GM21619 (cell line): ENCODE results near the gene PGGHG.

Source experiments
- ATAC-seq: cut with Tn5 transposase; IDR thresholded peaks from one replicate; pipeline ENCODE4 v1.9.1; 2021; ENCODE audit not compliant: unreplicated experiment

PGGHG gene

GRCh38 chr11:269146-269890, 19.6 kb upstream of the PGGHG start:
- peak; percentile 69 for ATAC-seq

GRCh38 chr11:270451-271318, 18.2 kb upstream of the PGGHG start:
- no peak for ATAC-seq

- no peak for ATAC-seq
Measured at GRCh38 chr11:271319-271715, 17.6 kb upstream of the PGGHG start.

- no peak for ATAC-seq
Measured at GRCh38 chr11:272195-272930, 16.6 kb upstream of the PGGHG start.

- ATAC-seq = no peak
Measured at GRCh38 chr11:272931-273198, 16.1 kb upstream of the PGGHG start.

GRCh38 chr11:276219-276618, 12.7 kb upstream of the PGGHG start:
- ATAC-seq = no peak

GRCh38 chr11:278001-278951, 10.7 kb upstream of the PGGHG start, which contains the start of gene NLRP6:
TSS of gene NLRP6 (plus strand) at chr11:278407. CDS start at chr11:278570, 163 bp downstream.
- no peak for ATAC-seq

GRCh38 chr11:279040-279965, 9.6 kb upstream of the PGGHG start:
- ATAC-seq = no peak

- no peak for ATAC-seq
Measured at GRCh38 chr11:279966-280705, 8.8 kb upstream of the PGGHG start.

GRCh38 chr11:280706-281485, 8.0 kb upstream of the PGGHG start:
- no peak for ATAC-seq

GRCh38 chr11:281486-282161, 7.3 kb upstream of the PGGHG start:
- ATAC-seq = no peak

GRCh38 chr11:282171-282570, 6.8 kb upstream of the PGGHG start:
- ATAC-seq = no peak

GRCh38 chr11:282630-283360, 6.1 kb upstream of the PGGHG start:
- no peak for ATAC-seq

- ATAC-seq = no peak
Measured at GRCh38 chr11:283405-284104, 5.4 kb upstream of the PGGHG start.

GRCh38 chr11:284105-285020, 4.6 kb upstream of the PGGHG start:
- no peak for ATAC-seq
